ENCODE results near the gene TRAPPC6A.

The TRAPPC6A gene

DNA sequence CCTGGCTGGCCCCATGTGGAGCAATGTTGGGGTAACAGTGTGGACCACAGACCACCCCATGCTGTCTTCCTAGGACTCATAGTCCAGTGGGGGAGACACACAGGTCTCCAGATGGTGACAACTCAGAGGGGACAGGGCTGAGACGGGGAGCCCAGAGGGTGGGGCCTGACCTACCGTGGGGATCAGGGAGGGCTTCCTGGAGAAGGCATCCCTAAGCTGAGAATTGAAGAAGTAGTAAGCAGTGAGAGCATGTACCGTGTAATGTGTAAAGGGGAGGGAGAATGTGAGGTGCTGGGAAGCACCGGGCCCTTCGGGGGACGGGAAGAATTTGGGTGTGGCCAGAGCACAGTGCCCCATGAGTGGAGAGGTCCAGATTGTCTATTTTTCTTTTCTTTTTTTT is 54.0 kb downstream of the TRAPPC6A start:
- Histone ChIP-seq H3K4me1 (ENCODE audit: control insufficient read depth, low read length) (peaks cover 15% of the 10 kb centered on the region), H3F3A (ENCODE audit: control insufficient read depth, insufficient read depth) (peaks cover 4% of the 10 kb centered on the region; the same call in 1 of the 2 replicates), H3K4me3 (ENCODE audit: low read length) (no peak overlapping the region), H4K20me1 (ENCODE audit: control insufficient read depth, insufficient read depth, low read depth, low read length) (peaks cover 21% of the 10 kb centered on the region), H3K9me3 (ENCODE audit: control insufficient read depth, insufficient read depth, low read length) (no peaks in the 10 kb centered on the region), H3K27me3 (ENCODE audit: control insufficient read depth, low read length) (no peaks in the 10 kb centered on the region), H3K4me2 (ENCODE audit: low read length) (no peak overlapping the region), H3K36me3 (ENCODE audit: control insufficient read depth, low read length) (no peaks in the 10 kb centered on the region), H3K79me2 (ENCODE audit: control insufficient read depth, low read length) (peaks cover 91% of the 10 kb centered on the region), H3K27ac (ENCODE audit: low read depth, low read length) (no peak overlapping the region), H3K9me2 (replicated peaks; ENCODE audit: control insufficient read depth, low read length) (no peaks in the 10 kb centered on the region)
- no peak for TF ChIP-seq EZH2phosphoT487 (IDR thresholded peaks at IDR 0.05; ENCODE audit: borderline replicate concordance, low read length)
- TF ChIP-seq, protein P1, sequence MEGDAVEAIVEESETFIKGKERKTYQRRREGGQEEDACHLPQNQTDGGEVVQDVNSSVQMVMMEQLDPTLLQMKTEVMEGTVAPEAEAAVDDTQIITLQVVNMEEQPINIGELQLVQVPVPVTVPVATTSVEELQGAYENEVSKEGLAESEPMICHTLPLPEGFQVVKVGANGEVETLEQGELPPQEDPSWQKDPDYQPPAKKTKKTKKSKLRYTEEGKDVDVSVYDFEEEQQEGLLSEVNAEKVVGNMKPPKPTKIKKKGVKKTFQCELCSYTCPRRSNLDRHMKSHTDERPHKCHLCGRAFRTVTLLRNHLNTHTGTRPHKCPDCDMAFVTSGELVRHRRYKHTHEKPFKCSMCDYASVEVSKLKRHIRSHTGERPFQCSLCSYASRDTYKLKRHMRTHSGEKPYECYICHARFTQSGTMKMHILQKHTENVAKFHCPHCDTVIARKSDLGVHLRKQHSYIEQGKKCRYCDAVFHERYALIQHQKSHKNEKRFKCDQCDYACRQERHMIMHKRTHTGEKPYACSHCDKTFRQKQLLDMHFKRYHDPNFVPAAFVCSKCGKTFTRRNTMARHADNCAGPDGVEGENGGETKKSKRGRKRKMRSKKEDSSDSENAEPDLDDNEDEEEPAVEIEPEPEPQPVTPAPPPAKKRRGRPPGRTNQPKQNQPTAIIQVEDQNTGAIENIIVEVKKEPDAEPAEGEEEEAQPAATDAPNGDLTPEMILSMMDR (IDR thresholded peaks at IDR 0.05; ENCODE audit: low read depth, low read length, poor library complexity, severe bottlenecking): no peak

DNA sequence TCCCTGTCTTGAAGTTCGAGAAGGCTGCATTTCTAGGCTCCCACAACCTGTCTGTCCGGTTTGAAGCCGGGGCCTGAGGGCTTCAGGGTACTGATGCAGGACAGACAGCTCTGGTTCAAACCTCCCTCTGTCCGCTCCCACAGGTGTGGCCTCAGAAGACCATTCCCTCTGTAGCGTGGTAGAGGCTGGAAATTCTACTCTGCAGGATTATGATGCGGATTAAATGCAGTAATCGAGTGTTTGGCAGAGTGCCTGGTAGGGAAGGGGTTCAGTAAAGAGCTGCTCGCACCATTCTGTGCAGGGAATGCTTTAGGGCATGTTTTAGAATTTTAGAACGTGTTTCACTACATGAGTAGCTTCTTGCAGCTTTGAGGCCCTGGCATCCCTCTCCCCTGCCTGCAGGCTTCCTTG is 54.6 kb downstream of the TRAPPC6A start:
- peaks cover 90% of the 10 kb centered on the region for H3K79me2 ChIP-seq (ENCODE audit: control insufficient read depth, low read length)
- TF ChIP-seq EZH2phosphoT487 (IDR thresholded peaks at IDR 0.05; ENCODE audit: borderline replicate concordance, low read length): no peak
- TF ChIP-seq, protein P1 (IDR thresholded peaks at IDR 0.05; ENCODE audit: low read depth, low read length, poor library complexity, severe bottlenecking): no peak
- no peaks in the 10 kb centered on the region for H3K36me3 ChIP-seq (ENCODE audit: control insufficient read depth, low read length)
- peaks cover 23% of the 10 kb centered on the region for H4K20me1 ChIP-seq (ENCODE audit: control insufficient read depth, insufficient read depth, low read depth, low read length)
- H3K4me3 ChIP-seq (ENCODE audit: low read length): no peak overlapping the region
- H3K9me3 ChIP-seq (ENCODE audit: control insufficient read depth, insufficient read depth, low read length): no peaks in the 10 kb centered on the region
- H3F3A ChIP-seq (ENCODE audit: control insufficient read depth, insufficient read depth): peaks cover 4% of the 10 kb centered on the region; the same call in 1 of the 2 replicates
- H3K27ac ChIP-seq (ENCODE audit: low read depth, low read length): no peak overlapping the region
- no peaks in the 10 kb centered on the region for H3K9me2 ChIP-seq (replicated peaks; ENCODE audit: control insufficient read depth, low read length)
- peaks cover 21% of the 10 kb centered on the region for H3K4me1 ChIP-seq (ENCODE audit: control insufficient read depth, low read length)
- no peaks in the 10 kb centered on the region for H3K27me3 ChIP-seq (ENCODE audit: control insufficient read depth, low read length)
- no peak overlapping the region for H3K4me2 ChIP-seq (ENCODE audit: low read length)

DNA sequence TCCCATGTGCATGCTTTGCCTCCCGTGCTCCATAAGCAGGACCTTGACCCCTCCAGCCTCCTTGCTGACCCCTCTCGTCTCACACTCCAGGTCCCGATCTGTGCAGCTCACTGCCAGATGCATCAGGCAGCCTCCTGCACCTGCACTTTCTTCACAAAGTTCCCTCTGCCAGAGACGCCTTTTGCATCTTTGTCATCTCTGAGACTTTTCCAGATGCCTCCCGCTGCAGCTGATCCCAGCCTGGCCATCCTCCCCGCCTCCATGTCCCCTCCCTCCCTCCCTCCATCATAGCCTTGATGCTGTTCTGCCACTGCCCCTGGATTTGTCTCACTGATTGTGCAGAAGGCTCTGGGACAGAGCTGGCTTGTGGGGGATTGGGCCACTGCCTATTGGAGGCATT is 55.2 kb downstream of the TRAPPC6A start:
- H4K20me1 ChIP-seq (ENCODE audit: control insufficient read depth, insufficient read depth, low read depth, low read length): peaks cover 22% of the 10 kb centered on the region
- H3K4me1 ChIP-seq (ENCODE audit: control insufficient read depth, low read length): peaks cover 27% of the 10 kb centered on the region
- no peaks in the 10 kb centered on the region for H3K36me3 ChIP-seq (ENCODE audit: control insufficient read depth, low read length)
- H3K79me2 ChIP-seq (ENCODE audit: control insufficient read depth, low read length): peaks cover 91% of the 10 kb centered on the region
- TF ChIP-seq, protein P1 (IDR thresholded peaks at IDR 0.05; ENCODE audit: low read depth, low read length, poor library complexity, severe bottlenecking): no peak
- TF ChIP-seq EZH2phosphoT487 (IDR thresholded peaks at IDR 0.05; ENCODE audit: borderline replicate concordance, low read length): no peak
- H3K9me2 ChIP-seq (replicated peaks; ENCODE audit: control insufficient read depth, low read length): no peaks in the 10 kb centered on the region
- H3K4me3 ChIP-seq (ENCODE audit: low read length): no peak overlapping the region
- H3K9me3 ChIP-seq (ENCODE audit: control insufficient read depth, insufficient read depth, low read length): no peaks in the 10 kb centered on the region
- no peak overlapping the region for H3K4me2 ChIP-seq (ENCODE audit: low read length)
- H3F3A ChIP-seq (ENCODE audit: control insufficient read depth, insufficient read depth): no peaks in the 10 kb centered on the region
- H3K27ac ChIP-seq (ENCODE audit: low read depth, low read length): no peak overlapping the region
- no peaks in the 10 kb centered on the region for H3K27me3 ChIP-seq (ENCODE audit: control insufficient read depth, low read length)
